ENCODE data around the gene TMEM74B.
A peak's percentile ranks its signal among the peaks of the same experiment; 100 is the strongest.

The TMEM74B gene

DNA sequence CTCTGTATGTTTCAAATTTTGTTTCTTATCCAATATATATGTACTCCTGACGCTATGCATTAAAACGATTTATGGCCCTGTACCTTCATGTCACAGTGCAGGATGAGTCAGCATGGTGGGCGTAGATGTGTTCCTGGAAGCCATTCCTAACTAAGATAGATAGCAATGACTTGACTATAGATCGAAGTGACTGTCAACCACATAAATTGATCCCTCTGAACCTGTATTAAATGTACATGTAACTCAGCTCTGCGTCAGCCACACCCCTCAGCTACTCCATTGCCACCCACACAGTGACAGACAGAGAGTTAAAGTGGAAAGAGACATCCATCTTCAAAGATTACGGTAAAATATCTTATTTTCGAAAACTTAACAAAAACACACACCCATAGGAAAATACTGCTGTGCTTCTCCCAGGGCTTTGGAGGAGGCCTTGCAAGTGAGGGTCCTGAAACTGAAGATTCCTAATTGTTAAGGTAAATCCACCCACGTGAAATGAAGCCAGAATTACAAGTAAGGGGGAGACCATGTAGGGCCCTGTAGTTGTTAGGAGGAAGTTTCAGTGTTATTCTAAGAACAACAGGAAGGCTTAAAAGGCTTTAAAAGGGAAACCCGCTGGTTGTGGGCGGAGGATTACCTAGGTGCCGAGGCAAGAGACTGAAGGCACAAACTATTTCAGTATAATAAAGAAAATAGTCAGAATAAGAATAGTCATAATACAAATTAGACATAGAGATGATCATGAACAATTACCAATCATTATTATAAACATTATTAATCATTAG is 30.8 kb upstream of the TMEM74B start:
- H3K4me3 ChIP-seq (ENCODE audit: low read depth, low read length): no peak overlapping the region
- TF ChIP-seq, protein P1, sequence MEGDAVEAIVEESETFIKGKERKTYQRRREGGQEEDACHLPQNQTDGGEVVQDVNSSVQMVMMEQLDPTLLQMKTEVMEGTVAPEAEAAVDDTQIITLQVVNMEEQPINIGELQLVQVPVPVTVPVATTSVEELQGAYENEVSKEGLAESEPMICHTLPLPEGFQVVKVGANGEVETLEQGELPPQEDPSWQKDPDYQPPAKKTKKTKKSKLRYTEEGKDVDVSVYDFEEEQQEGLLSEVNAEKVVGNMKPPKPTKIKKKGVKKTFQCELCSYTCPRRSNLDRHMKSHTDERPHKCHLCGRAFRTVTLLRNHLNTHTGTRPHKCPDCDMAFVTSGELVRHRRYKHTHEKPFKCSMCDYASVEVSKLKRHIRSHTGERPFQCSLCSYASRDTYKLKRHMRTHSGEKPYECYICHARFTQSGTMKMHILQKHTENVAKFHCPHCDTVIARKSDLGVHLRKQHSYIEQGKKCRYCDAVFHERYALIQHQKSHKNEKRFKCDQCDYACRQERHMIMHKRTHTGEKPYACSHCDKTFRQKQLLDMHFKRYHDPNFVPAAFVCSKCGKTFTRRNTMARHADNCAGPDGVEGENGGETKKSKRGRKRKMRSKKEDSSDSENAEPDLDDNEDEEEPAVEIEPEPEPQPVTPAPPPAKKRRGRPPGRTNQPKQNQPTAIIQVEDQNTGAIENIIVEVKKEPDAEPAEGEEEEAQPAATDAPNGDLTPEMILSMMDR (IDR thresholded peaks at IDR 0.05; ENCODE audit: borderline replicate concordance, insufficient read depth, low read depth, low read length): no peak

DNA sequence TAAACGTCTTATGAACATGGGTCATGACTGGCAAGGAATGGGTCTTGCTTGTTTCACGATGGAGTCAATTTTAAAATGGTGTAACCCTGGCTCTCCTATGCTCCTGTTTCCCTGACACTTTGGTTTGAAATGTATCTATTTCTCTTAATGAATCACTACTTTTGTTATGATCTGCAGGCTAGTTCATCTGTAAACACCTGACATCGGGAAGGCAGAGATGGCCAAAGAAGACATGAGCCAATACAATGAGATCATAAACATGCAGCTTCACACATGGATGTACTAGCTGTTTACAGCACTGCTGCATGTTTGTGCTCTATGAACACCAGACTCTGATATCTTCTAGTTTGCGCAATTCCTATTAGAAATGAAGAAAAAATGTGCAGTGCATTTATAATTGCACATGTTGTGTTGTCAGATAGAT is 30.1 kb upstream of the TMEM74B start:
- H3K4me3 ChIP-seq (ENCODE audit: low read depth, low read length): no peak overlapping the region
- TF ChIP-seq, protein P1 (IDR thresholded peaks at IDR 0.05; ENCODE audit: borderline replicate concordance, insufficient read depth, low read depth, low read length): no peak

DNA sequence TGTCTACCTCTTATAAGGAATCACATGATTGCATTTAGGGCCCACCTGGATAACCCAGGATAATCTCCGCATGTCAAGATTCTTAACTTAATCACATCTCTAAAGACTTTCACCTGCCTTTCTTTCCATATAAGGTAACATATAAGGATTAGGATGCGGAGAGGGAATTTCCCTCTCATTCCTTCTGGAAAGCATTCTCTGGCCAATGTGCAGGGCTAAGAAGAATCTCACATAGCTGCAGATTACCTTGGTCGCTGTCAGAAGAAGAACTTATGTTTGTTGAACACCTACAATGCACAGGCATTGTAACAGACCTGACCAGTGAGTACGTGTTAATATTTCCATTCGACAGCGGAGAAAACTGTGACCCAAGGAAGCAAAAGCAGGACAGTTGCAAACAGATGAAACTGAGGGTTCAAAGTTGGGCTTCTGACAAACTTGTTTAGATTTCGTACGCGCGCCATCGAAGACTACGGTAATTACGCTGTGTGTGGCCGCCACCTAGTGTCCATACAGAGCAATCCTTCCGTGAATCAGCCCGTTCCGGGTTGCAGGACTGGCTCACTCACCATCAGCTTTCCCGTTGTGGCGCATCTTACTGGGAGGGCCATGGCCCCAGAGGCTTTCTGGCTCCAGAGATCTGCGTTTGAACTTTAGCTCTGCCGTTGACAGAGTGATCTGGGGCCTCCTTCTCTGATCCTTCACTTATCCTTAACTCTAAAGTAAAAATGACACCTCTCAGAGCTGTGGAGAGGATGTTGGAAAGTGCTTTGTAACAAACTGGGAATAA is 28.0 kb upstream of the TMEM74B start:
- no peak overlapping the region for H3K4me3 ChIP-seq (ENCODE audit: low read depth, low read length)
- TF ChIP-seq, protein P1 (IDR thresholded peaks at IDR 0.05; ENCODE audit: borderline replicate concordance, insufficient read depth, low read depth, low read length): peak; percentile 92

DNA sequence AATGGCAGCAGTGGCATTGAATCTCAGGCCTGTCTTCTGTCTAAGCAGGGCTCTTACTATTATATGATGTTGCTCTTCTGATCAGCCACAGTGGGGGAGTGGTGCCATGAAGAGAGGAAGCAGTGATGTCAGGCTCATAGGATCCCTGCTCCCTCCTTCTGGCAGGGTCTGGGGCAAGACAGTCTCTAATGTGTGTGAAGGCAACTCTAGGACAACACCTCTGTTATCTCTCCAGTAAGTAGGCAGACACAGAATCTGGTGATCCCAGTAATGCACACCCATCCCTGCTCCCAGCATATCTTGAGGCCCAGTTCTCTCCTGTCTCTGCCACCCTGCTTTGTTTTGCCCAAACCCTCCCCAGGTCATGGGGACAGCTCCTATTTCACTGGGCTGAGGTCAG is 27.2 kb upstream of the TMEM74B start:
- TF ChIP-seq, protein P1 (IDR thresholded peaks at IDR 0.05; ENCODE audit: borderline replicate concordance, insufficient read depth, low read depth, low read length): no peak
- H3K4me3 ChIP-seq (ENCODE audit: low read depth, low read length): no peak overlapping the region

DNA sequence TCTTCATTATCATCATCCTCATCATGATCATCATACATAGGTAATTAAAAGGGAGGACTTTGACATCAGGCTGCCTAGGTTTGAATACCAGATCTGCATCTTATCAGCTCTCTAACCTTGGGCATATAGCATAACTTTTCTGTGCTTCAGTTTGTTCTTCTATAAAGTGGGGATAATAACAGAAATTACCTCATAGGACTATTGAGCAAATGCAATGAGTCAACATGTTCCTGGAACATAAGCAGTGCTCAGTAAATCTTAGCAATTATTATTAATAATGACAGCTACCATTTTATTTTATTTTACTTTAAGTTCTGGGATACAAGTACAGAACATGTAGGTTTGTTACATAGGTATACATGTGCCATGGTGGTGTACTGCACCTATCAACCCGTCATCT is 25.7 kb upstream of the TMEM74B start:
- TF ChIP-seq, protein P1 (IDR thresholded peaks at IDR 0.05; ENCODE audit: borderline replicate concordance, insufficient read depth, low read depth, low read length): no peak

DNA sequence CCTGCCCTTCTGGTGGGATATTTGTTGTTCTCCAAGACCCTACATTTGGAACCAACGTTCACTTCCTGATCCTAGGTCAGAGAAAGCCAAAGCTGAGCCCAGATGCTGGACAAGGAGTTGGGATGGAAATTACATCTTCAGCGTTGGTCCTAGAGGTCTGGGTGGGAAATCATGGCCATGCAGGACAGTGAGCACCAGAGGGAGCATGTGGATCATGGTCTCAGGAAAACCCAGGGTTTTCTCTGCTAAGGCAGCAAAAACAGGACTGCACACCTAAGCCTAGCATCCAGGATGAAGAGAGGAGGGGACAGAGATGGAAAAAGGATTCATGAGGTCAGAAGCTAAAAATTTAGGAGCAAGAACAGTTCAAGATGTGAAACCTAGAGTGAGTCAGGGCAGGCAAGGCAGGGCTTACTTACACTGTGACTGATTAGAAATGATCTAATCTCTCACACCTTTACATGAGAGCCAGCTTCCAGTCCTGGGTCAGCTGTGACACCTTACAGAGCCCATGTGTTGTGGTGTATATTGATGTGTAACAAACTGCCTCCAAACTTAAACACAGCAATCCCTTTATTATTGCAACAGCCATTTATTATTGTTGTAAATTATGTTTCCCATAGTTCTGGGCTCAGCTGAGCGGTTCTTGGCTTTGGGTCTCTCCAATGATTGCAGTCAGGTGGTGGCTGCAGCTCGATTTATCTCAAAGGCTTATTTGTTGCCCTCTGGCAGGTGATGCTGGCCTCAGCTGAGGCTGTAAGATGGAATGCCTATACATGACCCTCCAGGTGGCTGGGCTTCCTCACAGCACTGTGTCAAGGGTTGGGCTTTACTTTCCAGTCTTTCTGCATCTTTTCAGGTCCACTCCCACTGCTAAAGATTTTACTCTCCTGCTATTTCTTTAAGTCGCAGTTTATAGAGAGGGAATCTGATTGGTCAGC is 24.9 kb upstream of the TMEM74B start:
- TF ChIP-seq, protein P1 (IDR thresholded peaks at IDR 0.05; ENCODE audit: borderline replicate concordance, insufficient read depth, low read depth, low read length): no peak

More for the DNA sequence above, 25.7 kb upstream of the TMEM74B start:
- H3K4me3 ChIP-seq (ENCODE audit: low read depth, low read length): no peak overlapping the region

More for the DNA sequence above, 24.9 kb upstream of the TMEM74B start:
- no peak overlapping the region for H3K4me3 ChIP-seq (ENCODE audit: low read depth, low read length)
